Activated CD8-positive, alpha-beta memory T cell treated with anti-CD3 and anti-CD28 coated beads for 24 hours (primary cell): ENCODE data around the gene CACNG4.
"Not testable (repeated sequence)": the region's sequence is repeated elsewhere in the genome, so short reads cannot be mapped to it uniquely, and the experiment has no call there.

Experiments used
- DNase-seq: peaks from one replicate; pipeline ENCODE4 v3.0.0-alpha.2; 2020

Gene CACNG4

DNA sequence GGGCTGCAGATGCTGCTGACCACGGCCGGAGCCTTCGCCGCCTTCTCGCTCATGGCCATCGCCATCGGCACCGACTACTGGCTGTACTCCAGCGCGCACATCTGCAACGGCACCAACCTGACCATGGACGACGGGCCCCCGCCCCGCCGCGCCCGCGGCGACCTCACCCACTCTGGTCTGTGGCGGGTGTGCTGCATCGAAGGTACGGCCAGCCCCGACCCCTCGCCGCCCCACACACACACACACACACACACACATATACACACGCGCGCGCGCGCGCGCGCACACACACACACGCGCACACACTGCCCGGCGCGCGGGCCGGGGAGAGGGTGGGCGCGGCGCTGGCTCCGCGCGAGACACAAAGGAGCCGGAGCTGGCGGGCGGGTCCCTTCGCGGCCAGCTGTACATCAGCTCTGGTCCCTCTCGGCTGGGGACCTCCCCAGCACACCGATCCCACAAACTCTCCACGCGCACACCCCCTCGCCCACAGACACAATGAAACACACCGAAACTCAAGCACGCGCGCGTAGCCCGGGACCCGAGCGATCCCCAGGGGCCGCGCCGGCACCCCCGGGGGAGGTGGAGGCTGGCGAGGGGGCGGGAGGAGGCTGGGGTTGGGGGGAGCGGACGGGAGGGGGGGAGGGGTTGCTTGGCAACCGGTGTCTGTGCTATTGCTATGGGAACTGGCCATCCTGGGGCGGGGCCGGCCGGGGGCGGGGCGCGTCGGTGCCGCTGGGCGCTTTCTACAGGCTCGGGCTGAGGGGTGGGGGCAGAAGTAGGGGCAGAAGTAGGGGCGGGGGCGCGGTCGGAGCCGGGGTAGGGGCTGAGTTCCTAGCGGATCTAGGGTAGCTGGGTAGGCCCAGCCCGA, 658 bp downstream of the CACNG4 start:
- no peak for DNase-seq

DNA sequence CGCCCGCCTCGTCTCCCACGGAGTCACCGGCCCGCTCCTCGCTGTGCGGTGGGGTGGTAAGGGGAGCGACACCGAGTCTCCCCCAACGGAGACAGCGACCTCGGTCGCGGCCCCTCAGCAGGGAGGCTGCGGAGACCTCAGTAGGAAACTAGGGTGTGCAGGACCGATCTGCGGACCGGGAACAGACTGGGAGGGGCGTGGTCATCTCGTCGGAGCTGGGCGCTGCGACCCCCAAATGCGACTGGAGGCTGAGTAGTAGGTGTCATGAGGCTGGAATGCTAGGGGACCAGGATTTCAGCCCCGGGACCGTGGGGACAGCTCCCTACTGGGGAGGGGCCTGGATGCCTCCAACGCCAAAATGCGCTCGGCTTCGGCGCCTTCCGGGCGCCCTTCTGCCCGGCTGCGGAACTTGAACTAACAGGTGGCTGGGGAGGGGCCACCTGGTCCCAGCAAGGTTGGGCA, 1.3 kb downstream of the CACNG4 start:
- DNase-seq: no peak

DNA sequence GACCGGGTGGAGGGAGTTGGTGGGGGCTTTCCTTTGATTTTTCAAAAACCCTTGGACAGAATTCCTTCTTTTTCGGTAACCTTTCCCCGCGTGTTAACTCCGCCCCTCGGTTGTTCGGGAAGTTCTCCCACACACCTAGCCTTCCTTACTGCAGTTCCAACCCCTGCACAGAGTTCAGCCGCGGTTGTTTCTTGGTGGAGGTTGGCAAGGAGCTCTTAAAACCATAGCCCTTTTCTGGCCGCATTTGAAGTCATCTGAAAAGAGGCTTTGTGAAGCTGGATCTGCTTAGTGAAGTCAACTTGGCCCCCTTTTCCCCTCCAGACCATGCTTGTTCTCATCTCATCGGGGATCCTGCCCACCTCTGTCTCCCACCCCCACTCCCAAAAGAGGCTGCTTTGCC, 1.8 kb downstream of the CACNG4 start:
- no peak for DNase-seq

DNA sequence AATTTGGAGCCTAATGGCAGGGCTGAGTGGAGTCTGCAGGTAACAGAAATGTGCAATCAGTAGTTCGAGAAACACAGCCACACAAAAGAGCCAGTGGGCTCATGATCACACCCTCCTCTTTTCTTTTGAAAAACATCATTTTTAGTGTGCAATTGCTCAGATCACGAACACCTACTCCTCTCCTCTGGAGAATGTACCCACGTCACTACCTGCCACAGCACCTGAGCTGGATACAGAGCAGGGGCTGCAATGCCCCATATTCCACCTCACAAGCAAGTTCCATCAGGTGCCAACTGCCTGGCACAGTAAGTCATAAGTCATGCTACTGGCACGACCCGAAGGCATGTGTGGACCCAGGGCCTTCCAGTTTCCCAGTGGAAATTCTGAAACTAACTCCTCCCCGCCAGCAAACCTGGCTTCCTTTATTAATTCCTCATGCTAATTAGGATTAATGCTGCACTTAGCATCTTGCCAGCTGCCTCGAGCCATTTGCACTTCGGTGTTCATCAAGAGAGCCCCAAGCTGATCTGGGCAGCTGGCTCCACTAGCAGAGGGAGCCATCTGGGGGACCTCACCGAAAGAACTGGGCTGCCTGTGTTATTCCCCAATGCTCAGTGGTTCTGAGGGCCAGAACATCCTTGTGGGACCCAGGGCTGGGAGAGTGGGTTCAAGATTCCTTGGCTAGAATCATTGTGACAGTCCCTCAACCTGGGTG, 2.4 kb downstream of the CACNG4 start:
- DNase-seq: no peak

DNA sequence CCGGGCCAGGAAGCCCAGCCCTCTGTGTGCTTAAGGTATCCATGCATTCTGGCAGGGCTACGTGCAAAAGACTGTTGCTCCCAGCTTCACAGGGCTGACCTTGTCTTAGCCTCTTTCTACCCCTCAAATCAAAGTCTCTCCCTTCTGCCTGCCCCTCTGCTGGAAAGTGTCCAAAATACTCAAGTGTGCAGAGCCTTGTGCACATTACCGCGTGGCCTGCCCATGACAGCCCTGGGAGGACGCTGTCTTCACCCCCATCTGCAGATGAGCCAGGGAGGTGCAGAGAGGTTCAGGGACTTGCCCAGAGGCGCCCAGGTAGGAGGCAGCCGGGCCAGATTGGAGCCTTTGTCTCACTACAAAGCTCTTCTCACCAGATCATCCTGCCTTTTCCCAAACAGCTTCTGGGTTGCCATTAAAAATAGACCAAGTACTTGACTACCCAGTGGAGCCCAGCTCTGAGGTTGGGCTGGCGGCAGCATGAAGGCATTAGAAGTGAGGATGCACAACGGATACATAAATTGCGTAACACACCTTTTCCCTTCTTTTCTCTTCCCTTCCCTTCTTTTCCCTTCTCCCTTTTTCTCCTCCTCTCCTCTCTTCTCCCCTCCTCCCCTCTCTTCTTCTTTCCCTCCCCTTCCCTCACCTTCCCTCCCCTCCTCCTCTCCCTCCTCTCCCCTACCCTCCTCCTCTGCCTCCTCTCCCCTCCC, 3.5 kb downstream of the CACNG4 start:
- no peak for DNase-seq

DNA sequence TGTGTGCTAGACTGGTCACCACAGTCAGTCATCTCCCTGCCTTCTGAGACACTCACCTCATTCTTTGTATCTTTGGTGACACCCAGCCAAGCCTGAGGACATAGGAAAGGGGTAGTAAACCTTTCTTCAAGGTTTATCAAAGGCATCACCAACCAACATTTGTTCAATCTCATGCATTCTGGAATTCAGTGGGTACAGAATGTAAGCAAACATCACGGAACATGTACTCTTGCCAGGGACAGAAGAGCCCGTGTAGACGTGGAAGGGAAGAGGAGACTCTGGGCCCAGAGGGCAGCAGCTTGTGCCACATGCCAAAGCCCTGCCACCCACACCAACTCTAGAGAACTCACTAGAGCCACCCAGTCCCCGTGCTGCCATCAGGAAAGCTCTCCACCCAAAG, 4.4 kb downstream of the CACNG4 start:
- DNase-seq: no peak

DNA sequence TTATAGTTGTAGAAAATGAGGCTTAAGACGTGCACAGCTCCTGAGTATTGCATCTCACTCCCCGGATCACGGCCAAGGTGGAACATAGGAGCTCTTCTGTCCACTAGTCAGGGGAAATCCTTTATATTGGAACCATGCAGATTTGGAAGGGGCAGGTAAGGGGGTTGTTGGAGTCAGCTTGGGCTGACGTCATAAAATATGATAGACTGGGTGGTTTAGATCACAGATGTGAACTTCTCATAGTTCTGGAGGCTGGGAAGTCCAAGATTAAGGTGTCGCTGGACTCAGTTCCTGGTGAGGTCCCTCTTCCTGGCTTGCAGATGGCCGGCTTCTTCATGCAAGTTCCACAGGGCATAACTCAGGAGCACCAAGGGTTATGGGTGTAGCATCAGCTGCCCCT, 5.6 kb downstream of the CACNG4 start:
- DNase-seq: no peak

DNA sequence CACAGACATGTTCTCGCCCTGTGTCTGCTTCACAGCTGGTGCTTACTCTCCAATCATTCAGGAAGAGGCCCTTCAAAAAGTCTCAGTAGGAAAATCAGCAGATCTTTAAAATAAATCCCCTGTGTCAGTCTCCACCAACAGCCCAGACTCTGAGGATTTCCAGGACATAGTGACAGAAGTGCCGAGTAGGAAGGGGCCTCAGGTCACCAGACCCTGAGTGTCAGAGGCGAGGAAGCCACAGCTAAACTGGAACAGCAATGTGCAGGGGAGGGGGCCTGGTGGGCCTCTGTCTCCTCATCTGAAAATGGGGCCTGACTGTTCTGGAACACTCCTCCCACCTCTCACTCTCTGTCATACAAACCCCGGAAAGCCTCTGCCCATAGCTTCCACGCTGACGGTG, 6.3 kb downstream of the CACNG4 start:
- no peak for DNase-seq

DNA sequence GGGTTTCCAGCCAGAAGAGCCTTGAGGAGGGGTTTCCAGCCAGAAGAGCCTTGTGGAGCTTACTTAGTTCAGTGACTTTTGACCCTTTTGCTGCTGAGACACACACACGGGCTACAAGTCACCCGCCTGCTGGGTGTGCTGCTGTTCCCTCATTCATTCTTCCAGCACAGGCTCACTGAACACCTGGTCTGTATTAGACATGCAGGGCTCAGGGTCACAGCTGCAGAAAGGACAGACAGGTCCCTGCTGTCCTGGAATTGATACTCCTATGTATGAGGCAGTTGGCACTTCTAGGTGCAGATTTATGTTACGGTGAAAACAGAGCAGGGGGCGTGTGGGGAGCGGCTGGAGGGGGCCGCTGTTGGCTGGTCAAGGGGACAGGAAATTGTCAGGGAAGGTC, 6.8 kb downstream of the CACNG4 start:
- DNase-seq: no peak

DNA sequence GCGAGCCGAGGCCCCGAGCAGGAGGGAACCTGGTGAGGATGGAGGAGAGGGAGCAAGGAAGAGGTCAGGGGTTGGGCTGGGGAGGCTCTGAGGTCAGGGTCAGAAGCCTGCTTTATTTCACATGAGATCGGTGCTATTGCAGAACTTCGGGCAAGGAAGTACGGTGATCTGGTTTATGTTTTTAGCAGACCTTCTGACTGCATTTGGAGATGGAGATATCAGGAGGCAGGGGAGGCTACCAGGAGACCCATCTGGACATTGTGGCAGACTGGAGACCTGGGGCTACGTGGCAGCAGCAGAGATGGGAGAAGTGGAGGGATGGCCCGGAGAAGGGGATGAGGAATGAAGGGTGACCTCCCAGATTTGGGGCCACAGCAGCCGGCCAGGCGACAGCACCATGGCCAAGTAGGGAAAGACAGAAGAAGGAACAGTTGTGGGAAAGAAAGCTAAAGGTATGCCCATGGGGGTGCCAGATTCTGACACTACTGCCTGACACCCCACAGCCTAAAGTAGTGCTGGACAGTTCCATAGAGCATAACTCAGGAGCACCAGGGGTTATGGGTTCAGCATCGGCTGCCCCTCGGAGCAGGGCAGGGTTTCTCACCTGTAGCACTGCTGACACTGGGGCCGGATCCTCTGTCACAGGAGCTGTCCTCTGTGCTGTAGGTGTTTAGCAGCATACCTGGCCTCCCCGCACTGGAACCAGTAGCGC, 7.4 kb downstream of the CACNG4 start:
- no peak for DNase-seq

DNA sequence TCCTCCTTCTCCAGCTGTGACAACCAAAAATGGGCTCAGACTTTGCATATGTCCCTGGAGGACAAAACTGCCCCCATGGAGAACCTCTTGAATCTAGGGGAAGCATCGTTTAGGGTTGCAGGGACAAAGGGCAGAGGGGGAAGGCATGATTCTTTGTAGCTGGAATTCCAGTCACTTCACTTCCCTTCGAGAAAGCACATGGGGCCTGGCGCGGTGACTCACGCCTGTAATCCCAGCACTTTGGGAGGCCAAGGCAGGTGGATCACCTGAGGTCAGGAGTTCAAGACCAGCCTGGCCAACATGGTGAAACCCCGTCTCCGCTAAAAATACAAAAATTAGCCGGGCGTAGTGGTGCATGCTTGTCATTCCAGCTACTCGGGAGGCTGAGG, 7.9 kb downstream of the CACNG4 start:
- DNase-seq: not testable (repeated sequence)

DNA sequence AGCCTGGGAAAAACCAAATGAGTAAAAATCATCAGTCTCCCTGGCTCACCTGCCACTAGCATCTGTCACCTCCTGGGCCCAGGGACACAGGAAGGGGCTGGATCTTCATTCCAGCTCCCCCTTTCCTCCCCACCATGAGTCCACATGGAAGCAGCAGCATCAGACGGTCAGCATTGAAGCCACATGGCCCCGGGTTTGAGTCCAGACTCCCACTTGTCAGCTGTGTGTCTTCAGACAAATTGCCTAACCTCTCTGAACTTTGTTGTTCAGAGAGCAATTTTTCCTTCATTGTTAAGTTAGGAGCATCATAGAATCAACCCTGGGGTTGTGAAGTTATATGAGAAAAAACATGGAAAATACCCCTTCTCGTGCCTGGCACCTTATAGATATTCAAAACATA, 10.7 kb downstream of the CACNG4 start:
- no peak for DNase-seq

DNA sequence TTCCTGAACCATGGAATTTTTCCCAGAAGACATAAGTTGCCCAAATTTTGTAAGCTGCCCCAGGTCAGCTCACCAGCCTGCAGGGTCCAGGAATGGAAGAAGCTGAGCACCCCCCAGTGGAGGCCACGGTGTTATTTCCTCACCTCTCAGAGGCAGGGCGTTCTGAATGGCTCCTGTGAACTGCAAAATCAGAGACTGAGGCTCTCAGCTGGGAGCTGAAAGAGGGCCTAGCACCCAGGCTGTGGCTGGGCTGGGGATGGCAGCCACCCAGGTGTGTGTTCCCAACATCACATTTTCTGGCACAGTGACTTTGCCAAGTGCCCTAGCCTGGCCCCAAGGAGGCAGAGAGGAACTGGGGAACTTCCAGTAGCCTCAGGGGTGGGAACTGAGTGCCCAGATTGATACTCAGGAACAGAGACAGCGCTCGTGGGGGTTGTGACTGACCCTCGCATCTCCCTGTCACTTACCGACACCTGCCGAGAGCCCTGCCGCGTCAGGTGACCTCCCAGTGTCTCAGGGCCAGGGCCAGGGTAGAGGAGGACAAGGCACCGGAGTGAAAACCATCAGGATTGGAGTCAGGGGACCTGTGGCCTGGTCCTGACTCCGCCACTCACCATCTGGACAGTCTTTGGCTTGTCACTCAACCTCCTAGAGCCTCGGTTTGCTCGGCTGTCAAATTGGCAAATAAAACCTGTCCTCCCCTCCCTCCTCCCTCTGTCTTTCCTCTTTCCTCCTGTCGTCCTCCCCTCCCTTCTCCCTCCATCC, 11.3 kb downstream of the CACNG4 start:
- DNase-seq: no peak

DNA sequence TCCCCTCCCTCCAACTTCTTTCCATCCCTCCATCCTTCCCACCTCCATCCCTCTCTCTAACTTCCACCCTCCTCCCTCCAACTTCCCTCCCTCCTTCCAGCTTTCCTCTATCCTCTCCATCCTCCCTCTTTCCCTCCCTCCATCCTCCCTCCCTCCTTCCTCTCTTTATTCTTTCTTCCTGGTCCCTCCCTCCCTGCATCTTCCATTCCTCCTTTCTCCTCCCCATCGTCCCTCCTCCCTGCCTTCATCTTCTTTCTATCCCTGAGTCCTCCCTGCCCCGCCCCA, 11.8 kb downstream of the CACNG4 start:
- DNase-seq: no peak

DNA sequence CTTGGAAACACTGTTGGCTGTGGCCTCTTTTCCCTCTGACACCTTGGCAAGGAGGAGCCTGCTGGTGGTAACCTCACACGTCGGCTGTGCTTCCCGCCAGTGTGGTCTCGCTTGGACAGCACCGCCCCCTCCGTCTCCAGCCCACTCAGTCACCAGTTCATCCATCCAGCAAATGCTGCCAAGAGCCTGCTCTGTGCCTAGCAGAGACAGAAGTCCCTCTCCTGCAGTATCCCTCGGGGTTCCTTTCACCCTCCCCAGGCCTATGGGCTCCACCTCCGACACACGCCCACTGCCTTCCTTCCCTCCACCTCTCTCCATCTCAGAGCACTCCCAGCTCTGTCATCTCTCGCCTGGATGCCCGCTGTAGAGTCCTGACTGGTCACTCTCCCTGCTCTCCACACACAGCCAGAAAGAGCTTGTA, 12.3 kb downstream of the CACNG4 start:
- no peak for DNase-seq

DNA sequence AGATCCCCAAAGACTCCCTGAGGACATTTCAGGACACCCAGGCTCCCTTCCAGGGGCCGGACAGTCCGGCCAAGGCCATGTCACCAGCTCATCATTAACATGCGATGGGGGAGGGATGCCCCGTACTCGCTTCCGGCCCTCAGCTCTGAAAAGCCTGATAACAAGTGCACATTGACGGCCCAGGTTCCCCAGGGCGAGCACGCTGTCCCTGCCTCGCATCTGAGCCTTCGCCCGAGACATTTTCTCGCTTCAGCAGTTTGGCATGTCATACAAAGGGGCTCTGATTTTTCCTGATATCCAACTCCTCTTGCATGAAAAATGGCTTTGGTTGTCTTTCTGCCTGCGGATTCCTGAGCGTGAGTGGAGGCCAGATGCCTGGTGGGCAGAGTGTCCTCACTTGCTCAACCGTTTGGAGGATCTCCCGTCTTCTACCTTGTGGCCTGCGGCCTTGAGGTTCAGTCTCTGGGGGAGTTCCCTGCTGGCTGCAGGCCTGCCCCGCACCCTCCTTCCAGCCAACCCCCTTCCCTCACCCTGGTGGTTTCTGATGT, 14.1 kb downstream of the CACNG4 start:
- DNase-seq: no peak

DNA sequence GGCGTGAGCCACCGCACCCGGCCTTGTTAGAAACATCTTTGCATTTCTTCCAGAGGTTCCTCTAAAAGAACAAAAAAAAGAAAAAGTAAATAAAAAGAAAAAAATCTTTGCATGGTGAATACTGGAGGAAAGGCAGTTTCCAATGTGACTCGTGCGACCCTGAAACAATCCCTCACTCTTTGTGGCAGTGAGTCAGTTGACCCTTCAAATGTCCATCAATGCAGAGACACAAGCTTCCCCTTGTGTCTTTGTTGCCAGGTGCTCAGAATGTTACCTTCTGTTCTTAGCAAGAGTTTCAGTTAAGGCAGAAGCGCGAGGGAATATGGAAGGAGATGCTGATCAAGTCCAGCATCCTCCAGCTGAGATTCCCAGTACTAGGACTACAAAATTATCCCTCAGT, 16.4 kb downstream of the CACNG4 start:
- no peak for DNase-seq

DNA sequence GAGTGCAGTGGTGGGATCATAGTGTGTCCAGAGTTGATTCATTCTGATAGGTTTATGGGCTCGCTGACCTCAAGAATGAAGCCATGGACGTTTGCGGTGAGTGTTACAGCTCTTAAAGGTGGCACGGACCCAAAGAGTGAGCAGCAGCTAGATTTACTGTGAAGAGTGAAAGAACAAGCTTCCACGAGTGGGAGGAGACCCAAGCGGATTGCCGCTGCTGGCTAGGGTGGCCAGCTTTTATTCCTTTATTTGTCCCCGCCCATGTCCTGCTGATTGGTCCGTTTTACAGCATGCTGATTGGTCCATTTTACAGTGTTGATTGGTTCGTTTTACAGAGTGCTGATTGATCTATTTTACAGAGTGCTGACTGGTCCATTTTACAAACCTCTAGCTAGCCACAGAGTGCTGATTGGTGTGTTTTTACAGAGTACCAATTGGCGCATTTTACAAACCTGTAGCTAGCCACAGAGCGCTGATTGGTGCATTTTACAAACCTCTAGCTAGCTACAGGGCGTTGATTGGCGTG, 17.5 kb downstream of the CACNG4 start:
- DNase-seq: no peak

DNA sequence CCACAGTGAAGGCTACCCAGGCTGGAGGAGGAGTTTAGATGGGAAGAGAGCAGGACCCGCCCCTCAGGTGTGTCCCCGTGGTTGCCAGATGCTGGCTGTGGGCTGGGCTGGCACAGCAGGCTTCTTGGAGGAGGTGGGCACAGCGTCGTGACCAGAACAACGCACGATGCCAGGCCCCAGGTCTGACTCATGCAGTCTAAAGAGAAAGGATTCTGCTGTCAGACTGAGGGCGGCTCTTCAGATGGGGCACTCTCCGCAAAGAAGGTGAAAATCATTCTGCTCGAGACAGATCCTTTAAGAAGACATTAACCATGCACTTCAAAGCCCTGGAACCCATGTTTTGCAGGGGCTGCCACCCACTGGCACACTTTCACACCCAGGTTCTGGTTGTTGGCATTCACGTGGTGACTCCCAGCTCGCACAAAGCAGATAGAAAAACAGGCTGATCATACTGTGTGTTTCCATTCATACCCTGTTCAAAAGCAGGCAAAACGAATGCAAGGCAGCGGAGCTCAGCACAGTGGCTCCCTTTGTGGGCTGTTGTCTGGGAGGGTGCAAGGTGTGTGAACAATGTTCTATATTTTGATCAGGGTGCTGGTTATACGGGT, 19.0 kb downstream of the CACNG4 start:
- DNase-seq: no peak

DNA sequence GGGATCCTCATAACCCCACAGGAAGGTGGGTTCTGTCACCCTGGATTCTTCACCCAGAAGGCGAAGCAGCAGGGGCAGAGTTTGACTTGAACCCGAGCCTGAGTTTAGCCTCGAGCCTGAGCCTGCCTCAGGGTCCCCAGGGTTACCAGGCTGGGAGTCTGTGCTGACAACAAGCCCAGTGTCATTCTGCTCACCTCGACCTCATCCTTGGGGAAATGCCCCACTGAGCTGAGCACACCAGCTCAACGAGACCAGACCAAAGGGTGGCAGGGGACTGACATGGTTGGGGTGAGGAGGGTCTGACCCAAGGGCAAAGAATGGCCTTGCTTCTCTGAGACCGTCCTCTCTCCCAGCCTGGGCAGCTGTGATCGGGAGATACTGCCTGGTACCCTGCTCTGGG, 20.2 kb downstream of the CACNG4 start:
- DNase-seq: no peak
